HepG2 (cell line): ENCODE data around the gene SLC35B1. TPM values are rescaled to one million over a fixed set of nuclear protein-coding genes. Genes with fewer than 3 reads are reported as not detected.

ENCODE experiments used
- FOXC1 ChIP-seq: sonication (generic); formaldehyde crosslinking; IDR thresholded peaks from 2 replicates; pipeline ENCODE4 v1.8.0; 2022; ENCODE audit warnings: mild to moderate bottlenecking, missing genetic modification reagents, borderline replicate concordance
- KDM5B ChIP-seq: sonication (generic); formaldehyde crosslinking; IDR thresholded peaks from 2 replicates; pipeline ENCODE4 v1.4.0; 2020; ENCODE audit warnings: missing genetic modification reagents, mild to moderate bottlenecking, borderline replicate concordance
- SMAD1 ChIP-seq: sonication (generic); formaldehyde crosslinking; IDR thresholded peaks from 2 replicates; pipeline ENCODE4 v1.4.0; 2020; ENCODE audit warnings: missing genetic modification reagents, low read depth, mild to moderate bottlenecking, borderline replicate concordance
- SNAPC2 ChIP-seq: sonication (generic); formaldehyde crosslinking; IDR thresholded peaks from 2 replicates; pipeline ENCODE4 v1.8.1; 2022; ENCODE audit warnings: mild to moderate bottlenecking, missing genetic modification reagents
- TSC22D2 ChIP-seq: sonication (generic); formaldehyde crosslinking; IDR thresholded peaks from 2 replicates; pipeline ENCODE4 v1.5.1; 2020; ENCODE audit warnings: missing genetic modification reagents, mild to moderate bottlenecking, borderline replicate concordance
- polyA plus RNA-seq, 8 experiments: library from polyadenylated mRNA; depleted of rRNA in 3 of 8; stranded (reverse) in 7 of 8; unstranded in 1 of 8; fragments of >200 nt; fragmentation: Illumina TruSeq in 4 of 8; extraction: Trizol in 4 of 8; gene quantifications; 2 replicates each; pipeline versions ENCODE4 v1.2.1 to v1.2.3, GENCODE V29; 2011 to 2016; ENCODE audit warnings: low read depth in 4 of 8, missing spikeins in 1 of 8, mixed read lengths in 1 of 8; ENCODE audit not compliant: insufficient read depth in 1 of 8
- total RNA-seq, 5 experiments: library from RNA; depleted of rRNA; stranded (reverse); fragments of >200 nt; fragmentation: Illumina TruSeq; extraction: Trizol; gene quantifications; 2 replicates each; pipeline ENCODE4 v1.2.3, GENCODE V29; 2016; ENCODE audit warnings: low read depth in 1 of 5
- TF ChIP-seq, protein P1 (sequence below): sonication (generic); formaldehyde crosslinking; IDR thresholded peaks from 2 replicates; pipeline ENCODE4 v1.4.0; 2020; ENCODE audit warnings: mild to moderate bottlenecking, missing genetic modification reagents
- TF ChIP-seq, protein P2 (sequence below), 2 experiments: fragments of 450-650 bp in 1 of 2; sonication (generic) in 1 of 2; formaldehyde crosslinking in 1 of 2; IDR thresholded peaks; 2 replicates each; pipeline versions ENCODE4 v1.6.1 to v1.8.0; 2016 to 2022; ENCODE audit warnings: antibody characterized with exemption in 1 of 2, mild to moderate bottlenecking in 1 of 2, missing genetic modification reagents in 1 of 2

The SLC35B1 gene
- total and polyA plus RNA-seq, 2 of the 13 experiments (the other 11 are each of a cell fraction or from before 2014, with no cell fraction given) = 99.6 to 113 TPM

DNA sequence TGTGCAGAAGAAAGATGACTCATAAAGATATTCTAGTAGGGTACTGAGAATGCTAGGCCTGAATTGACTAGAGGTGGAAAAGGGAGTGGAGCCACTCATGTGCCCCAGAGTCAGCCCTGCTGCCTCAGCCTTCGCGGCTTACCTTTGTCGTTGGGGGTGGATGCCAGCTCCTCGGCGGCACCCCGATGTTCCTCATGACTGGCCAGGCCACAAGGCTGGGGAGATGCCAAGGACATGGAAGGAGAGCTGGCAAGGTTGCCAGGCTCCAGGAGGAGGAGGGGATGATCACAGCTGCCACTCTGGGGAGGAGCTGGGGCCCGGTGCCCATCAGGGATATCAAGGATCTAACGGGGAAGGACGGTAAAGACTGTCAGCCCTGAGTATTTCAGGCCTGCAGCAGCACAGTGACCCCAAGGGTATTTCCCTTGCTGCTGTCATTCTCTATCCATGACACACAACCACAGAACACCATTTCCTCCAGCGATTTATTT lies 9.7 kb upstream of the SLC35B1 start (continued):
- TF ChIP-seq, protein P1, sequence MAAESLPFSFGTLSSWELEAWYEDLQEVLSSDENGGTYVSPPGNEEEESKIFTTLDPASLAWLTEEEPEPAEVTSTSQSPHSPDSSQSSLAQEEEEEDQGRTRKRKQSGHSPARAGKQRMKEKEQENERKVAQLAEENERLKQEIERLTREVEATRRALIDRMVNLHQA (CRISPR knock-in tag) = no peak
- TF ChIP-seq SNAPC2 (CRISPR knock-in tag) (no peak), SMAD1 (CRISPR knock-in tag) (no peak), KDM5B (no peak), TSC22D2 (CRISPR knock-in tag) (no peak), FOXC1 (no peak)
- TF ChIP-seq, protein P2, sequence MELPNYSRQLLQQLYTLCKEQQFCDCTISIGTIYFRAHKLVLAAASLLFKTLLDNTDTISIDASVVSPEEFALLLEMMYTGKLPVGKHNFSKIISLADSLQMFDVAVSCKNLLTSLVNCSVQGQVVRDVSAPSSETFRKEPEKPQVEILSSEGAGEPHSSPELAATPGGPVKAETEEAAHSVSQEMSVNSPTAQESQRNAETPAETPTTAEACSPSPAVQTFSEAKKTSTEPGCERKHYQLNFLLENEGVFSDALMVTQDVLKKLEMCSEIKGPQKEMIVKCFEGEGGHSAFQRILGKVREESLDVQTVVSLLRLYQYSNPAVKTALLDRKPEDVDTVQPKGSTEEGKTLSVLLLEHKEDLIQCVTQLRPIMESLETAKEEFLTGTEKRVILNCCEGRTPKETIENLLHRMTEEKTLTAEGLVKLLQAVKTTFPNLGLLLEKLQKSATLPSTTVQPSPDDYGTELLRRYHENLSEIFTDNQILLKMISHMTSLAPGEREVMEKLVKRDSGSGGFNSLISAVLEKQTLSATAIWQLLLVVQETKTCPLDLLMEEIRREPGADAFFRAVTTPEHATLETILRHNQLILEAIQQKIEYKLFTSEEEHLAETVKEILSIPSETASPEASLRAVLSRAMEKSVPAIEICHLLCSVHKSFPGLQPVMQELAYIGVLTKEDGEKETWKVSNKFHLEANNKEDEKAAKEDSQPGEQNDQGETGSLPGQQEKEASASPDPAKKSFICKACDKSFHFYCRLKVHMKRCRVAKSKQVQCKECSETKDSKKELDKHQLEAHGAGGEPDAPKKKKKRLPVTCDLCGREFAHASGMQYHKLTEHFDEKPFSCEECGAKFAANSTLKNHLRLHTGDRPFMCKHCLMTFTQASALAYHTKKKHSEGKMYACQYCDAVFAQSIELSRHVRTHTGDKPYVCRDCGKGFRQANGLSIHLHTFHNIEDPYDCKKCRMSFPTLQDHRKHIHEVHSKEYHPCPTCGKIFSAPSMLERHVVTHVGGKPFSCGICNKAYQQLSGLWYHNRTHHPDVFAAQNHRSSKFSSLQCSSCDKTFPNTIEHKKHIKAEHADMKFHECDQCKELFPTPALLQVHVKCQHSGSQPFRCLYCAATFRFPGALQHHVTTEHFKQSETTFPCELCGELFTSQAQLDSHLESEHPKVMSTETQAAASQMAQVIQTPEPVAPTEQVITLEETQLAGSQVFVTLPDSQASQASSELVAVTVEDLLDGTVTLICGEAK (IDR thresholded peaks at IDR 0.05) = no peak
- TF ChIP-seq, protein P2 (CRISPR knock-in tag; IDR thresholded peaks at IDR 0.05) = no peak
